ENCODE results near the gene FSTL4.

The FSTL4 gene

DNA sequence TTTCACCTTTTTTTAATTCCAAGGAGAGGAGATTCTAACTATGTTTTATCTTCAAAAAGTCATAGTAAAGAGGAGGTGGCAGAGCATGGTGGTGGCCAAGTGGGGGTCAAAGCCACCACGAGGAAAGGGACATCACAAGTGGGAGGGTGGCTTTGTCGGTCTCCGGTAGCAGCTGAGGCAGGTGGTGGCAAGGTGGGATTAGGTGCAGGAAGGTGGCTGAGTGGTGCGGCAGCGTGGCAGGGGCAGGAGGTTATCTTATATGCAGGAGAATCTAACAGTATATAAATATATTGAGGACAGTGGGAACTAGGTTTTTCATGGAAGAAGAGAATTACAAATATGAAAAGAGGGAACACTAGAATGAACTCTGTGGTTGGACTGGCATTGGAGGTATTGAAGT lies 196.8 kb downstream of the FSTL4 start:
- Mint-ChIP-seq H3K27me3 (ENCODE audit: low read depth) (peaks cover 34% of the 10 kb centered on the region), H3K27ac (no peak overlapping the region), H3K4me1 (ENCODE audit: low read depth) (no peaks in the 10 kb centered on the region)

DNA sequence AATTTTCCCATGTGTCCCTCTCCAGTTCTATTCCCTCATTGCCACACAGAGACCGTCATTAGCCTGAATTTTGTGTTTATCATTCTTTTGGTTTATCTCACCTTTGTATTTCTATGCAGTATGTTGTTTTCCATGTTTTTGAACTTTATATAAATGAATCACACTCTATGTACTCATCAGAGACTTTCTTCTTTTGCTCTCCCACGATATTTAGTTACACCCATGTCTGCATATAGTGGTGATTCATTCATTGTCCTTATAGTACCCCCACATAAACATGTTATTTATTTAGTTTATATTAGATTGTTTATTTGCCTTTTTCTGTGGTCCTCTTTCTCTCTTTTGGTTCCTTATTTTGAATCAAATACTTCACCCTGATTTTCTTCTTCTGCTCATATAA lies 199.7 kb downstream of the FSTL4 start:
- no peak for DNase-seq (ENCODE audit: low spot score)
- no peak overlapping the region for H3K27ac Mint-ChIP-seq
- no peak overlapping the region for H3K4me3 Mint-ChIP-seq
- peaks cover 37% of the 10 kb centered on the region for H3K27me3 Mint-ChIP-seq (ENCODE audit: low read depth)
- H3K4me1 Mint-ChIP-seq (ENCODE audit: low read depth), result no peaks in the 10 kb centered on the region
- no peaks in the 10 kb centered on the region for H3K36me3 Mint-ChIP-seq (ENCODE audit: low read depth)
- no peaks in the 10 kb centered on the region for H3K9me3 Mint-ChIP-seq

More for the DNA sequence above, 196.8 kb downstream of the FSTL4 start:
- H3K36me3 Mint-ChIP-seq (ENCODE audit: low read depth), result no peaks in the 10 kb centered on the region
- no peak overlapping the region for H3K4me3 Mint-ChIP-seq
- H3K9me3 Mint-ChIP-seq, result no peaks in the 10 kb centered on the region
- no peak for DNase-seq (ENCODE audit: low spot score)

DNA sequence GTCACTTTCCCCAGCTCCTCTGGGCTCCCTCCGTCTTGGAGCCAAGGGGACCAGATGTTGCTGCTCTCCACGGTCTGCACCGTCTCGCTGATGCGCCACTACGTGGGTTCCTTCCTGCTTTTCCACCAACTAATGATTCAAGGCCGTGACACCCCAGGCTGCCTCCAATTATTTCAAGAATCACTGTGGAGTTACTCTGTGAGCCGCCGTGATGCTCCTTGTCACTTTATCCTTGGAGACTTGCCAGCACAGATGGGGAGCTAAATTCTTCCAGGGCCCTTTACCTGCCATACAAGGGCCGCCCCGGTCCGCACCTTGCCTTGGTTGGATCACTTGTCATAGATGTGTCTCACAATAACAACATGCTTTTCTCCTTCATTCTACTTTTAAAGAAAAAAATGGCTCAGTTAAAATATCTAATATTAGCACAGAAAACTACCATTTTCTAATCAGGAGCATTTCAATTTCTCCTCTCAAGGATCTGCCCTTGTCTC lies 202.0 kb downstream of the FSTL4 start:
- Mint-ChIP-seq H3K27me3 (ENCODE audit: low read depth) (peaks cover 20% of the 10 kb centered on the region), H3K4me3 (no peak overlapping the region), H3K4me1 (ENCODE audit: low read depth) (no peaks in the 10 kb centered on the region), H3K9me3 (no peaks in the 10 kb centered on the region), H3K36me3 (ENCODE audit: low read depth) (no peaks in the 10 kb centered on the region), H3K27ac (no peak overlapping the region)
- DNase-seq (ENCODE audit: low spot score), result no peak

DNA sequence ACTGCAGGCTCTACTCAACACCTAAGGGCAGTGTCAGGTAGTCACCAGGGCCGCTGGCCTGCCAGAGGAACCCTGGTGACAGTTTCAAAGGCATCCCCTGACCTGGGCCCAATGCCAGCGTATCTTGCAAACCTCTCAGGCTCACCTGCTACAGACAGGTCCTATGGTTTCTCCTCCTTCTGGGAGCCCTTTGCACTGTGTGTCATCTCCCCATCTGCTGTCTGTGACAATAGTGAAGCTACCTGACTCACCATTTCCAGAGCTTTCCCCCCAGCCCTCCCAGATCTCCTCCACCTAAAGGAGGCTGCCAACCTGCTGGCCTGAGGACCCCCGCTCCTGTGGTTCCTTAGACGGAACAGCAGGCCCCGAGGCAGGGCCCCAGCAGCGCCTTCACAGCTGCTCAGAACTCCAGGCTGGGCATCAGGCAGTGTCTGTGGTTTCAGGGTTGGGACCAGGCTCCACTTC lies 203.1 kb downstream of the FSTL4 start:
- Mint-ChIP-seq H3K36me3 (ENCODE audit: low read depth) (no peaks in the 10 kb centered on the region), H3K4me3 (no peak overlapping the region), H3K4me1 (ENCODE audit: low read depth) (no peaks in the 10 kb centered on the region), H3K27me3 (ENCODE audit: low read depth) (peaks cover 16% of the 10 kb centered on the region), H3K9me3 (no peaks in the 10 kb centered on the region), H3K27ac (no peak overlapping the region)
- DNase-seq (ENCODE audit: low spot score), result no peak

DNA sequence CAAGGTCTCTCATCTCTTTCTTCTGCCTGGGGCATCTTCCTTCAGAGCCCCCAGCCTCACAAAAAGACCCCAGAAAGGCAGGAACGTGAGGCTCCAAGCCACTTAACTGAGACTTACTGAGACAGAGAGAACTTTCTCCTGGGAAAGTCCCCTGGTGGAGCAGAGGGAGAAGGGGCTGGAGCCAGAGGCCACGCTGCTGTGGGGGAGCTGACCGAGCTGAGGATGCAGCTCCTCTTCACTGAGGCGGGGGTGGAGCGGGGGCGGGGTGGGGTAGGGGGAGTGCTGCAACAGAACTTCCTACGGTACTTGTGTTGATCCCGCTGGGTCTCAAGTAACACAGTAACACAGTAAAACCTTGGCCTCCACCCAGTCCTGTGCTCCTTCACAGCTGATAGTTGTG lies 204.0 kb downstream of the FSTL4 start:
- H3K4me1 Mint-ChIP-seq (ENCODE audit: low read depth), result no peaks in the 10 kb centered on the region
- no peak overlapping the region for H3K4me3 Mint-ChIP-seq

DNA sequence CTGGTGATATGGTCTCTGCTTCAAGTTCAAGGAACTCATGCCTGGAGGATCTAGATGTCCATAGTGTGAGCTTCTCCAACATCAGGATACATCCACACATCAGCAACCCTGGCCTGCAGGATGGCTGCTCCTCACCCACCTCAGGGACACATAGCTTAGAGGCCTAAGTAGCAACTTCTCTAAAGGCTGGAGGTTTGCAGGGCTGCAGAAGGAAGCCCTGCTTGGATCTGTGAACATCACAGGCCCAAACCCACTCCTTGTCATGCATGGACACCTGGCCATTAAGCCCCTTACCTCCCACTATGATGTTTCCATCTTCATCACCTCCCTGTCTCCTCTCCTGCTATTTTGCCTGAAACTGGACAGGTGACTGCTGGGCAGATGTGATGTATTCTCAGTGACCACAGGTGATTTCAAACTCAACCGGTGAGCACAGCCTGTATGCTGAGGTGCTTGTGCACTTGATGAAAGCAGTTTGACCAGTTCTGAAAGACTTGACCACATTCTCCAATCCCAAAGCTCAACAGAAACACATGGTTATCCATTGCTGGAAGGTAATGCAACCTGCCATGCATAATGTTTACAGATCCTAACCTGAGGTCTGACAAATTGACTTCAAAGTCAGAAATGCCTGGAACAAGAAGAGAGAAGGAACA lies 205.2 kb downstream of the FSTL4 start:
- Mint-ChIP-seq H3K9me3 (no peaks in the 10 kb centered on the region), H3K27me3 (ENCODE audit: low read depth) (peaks cover 5% of the 10 kb centered on the region), H3K4me3 (no peak overlapping the region), H3K36me3 (ENCODE audit: low read depth) (no peaks in the 10 kb centered on the region), H3K27ac (no peak overlapping the region), H3K4me1 (ENCODE audit: low read depth) (no peaks in the 10 kb centered on the region)
- no peak for DNase-seq (ENCODE audit: low spot score)

More for the DNA sequence above, 204.0 kb downstream of the FSTL4 start:
- H3K36me3 Mint-ChIP-seq (ENCODE audit: low read depth), result no peaks in the 10 kb centered on the region
- H3K27ac Mint-ChIP-seq, result no peak overlapping the region
- H3K27me3 Mint-ChIP-seq (ENCODE audit: low read depth), result peaks cover 13% of the 10 kb centered on the region
- no peak for DNase-seq (ENCODE audit: low spot score)
- no peaks in the 10 kb centered on the region for H3K9me3 Mint-ChIP-seq

DNA sequence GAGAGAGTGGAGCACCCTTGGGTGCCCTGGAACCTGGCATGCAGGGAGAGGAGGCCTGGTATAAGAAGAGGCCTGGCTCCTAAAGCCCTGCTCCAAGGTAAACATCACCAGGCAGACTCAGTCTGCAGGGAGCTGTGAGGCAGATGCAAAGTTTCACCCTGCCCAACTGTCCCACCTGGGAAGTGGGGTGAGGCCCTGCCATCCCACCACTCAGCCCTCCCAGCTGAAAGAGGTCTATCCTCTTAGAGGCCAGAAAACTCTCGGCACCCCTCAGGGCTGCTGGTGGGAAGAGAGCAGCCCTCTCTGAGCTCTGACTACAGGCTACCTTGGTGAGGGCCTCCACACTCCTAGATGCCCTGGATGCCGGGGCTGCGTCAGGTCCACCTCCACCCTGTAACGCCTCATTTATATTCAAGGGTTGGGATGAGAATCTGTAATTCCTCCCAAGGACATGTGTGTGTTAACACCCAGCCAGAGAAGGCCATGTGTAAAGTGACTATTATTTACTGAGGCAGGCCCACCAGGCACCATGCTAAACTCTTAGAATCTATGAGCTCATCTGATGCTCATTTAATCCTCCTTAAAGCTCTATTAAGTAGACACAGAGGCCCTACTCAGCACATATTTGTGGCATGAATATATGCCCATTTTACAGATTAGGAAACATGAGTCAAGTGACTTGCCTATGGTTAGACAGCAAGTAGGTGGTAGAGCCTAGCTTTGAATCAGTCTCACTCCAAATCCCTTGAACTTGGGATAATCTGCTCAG lies 205.9 kb downstream of the FSTL4 start:
- no peaks in the 10 kb centered on the region for H3K36me3 Mint-ChIP-seq (ENCODE audit: low read depth)
- H3K4me1 Mint-ChIP-seq (ENCODE audit: low read depth), result no peaks in the 10 kb centered on the region
- DNase-seq (ENCODE audit: low spot score), result no peak
- H3K27ac Mint-ChIP-seq, result no peak overlapping the region
- H3K4me3 Mint-ChIP-seq, result no peak overlapping the region
- H3K9me3 Mint-ChIP-seq, result no peaks in the 10 kb centered on the region
- H3K27me3 Mint-ChIP-seq (ENCODE audit: low read depth), result peaks cover 5% of the 10 kb centered on the region

DNA sequence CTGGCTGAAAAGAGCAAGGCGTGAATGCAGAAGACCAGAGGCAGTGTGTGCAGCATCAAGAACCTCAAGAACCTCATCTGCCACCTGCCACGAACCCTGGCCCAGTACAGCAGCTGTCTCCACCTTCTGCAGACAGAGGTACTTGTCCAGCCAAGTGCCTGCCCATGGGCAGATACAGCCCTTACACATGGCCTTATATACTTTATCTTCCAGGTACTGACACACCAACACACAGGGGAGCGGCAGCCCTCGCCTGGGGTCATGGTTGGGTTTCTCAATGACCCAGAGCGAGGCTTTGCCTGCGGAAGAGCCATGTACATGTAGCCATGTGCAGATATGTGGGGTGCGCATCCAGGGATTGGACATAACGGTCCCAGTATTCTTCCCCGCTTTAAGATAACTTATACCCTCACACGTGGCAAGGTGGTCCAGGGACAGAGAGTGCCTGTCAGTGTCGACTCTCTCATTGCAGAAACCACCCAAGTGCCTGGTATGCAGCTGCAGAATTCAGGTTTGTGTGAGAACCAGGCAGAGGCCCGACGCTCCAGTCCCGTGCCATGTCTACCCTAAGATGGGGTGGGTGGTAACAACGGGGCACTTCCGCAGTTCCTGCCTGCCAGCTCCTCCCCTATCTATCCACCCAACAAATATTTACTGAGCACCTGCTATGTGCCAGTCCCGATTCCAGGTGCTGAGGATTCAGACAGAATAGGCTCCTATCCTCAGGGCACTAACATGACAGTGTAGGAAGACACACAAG lies 206.9 kb downstream of the FSTL4 start:
- no peak overlapping the region for H3K4me3 Mint-ChIP-seq
- H3K27ac Mint-ChIP-seq, result no peak overlapping the region
- H3K36me3 Mint-ChIP-seq (ENCODE audit: low read depth), result no peaks in the 10 kb centered on the region
- H3K27me3 Mint-ChIP-seq (ENCODE audit: low read depth), result peaks cover 4% of the 10 kb centered on the region
- no peaks in the 10 kb centered on the region for H3K4me1 Mint-ChIP-seq (ENCODE audit: low read depth)
- no peak for DNase-seq (ENCODE audit: low spot score)
- H3K9me3 Mint-ChIP-seq, result no peaks in the 10 kb centered on the region

DNA sequence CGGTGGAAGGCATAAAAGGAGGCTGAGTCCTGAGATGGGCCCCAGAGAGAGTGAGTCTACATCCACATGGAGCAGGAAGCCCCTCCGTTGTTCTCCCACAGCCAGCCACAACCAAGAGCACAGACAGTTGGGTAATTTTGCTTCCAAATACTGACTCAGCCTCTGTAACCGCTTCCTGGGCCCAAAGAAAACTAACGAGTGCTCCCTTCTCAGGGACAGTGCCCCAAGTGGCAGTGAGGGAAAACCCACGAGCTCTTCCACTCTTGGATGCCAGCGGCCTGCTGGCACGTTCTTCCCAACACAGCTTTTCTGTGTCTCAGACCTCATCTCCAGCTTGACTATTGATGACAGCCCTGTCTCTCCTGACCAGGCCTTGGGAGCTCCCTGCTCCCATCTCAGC lies 207.6 kb downstream of the FSTL4 start:
- Mint-ChIP-seq H3K4me3 (no peak overlapping the region), H3K27ac (no peak overlapping the region)

DNA sequence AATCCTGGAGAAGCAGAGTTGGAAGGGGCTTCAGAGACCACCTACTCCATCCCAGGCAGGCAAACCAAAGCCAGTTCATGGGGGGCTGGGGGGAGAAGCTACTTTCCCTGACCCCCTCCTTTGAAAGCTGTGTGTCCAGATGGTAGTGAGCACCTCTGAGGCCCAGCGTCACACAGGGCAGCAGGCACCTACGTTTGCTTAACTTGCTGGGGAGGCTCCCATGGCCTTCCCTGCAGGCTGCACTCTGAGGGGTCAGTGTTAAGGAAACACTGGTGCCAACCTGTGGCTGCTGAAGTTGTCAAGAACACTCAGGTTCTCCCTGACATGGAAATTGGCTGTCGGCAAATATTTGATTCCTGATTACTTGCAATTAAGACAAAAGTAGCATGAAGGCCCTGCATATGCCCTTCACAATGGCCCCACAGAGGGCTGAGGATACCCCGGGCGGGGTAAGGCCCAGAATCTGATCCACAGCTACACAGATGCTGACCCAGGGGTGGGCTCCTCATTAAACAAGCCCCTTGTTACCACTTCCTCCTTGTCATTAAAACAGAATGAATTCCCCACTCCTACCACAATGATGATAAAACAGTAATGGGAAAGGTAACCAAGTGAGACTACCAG lies 208.5 kb downstream of the FSTL4 start:
- DNase-seq (ENCODE audit: low spot score), result no peak
- H3K27me3 Mint-ChIP-seq (ENCODE audit: low read depth), result no peaks in the 10 kb centered on the region
- H3K27ac Mint-ChIP-seq, result no peak overlapping the region
- H3K36me3 Mint-ChIP-seq (ENCODE audit: low read depth), result no peaks in the 10 kb centered on the region
- H3K4me3 Mint-ChIP-seq, result no peak overlapping the region
- H3K9me3 Mint-ChIP-seq, result no peaks in the 10 kb centered on the region
- no peaks in the 10 kb centered on the region for H3K4me1 Mint-ChIP-seq (ENCODE audit: low read depth)

More for the DNA sequence above, 207.6 kb downstream of the FSTL4 start:
- H3K9me3 Mint-ChIP-seq, result no peaks in the 10 kb centered on the region
- no peaks in the 10 kb centered on the region for H3K4me1 Mint-ChIP-seq (ENCODE audit: low read depth)
- H3K27me3 Mint-ChIP-seq (ENCODE audit: low read depth), result no peaks in the 10 kb centered on the region
- H3K36me3 Mint-ChIP-seq (ENCODE audit: low read depth), result no peaks in the 10 kb centered on the region
- no peak for DNase-seq (ENCODE audit: low spot score)

DNA sequence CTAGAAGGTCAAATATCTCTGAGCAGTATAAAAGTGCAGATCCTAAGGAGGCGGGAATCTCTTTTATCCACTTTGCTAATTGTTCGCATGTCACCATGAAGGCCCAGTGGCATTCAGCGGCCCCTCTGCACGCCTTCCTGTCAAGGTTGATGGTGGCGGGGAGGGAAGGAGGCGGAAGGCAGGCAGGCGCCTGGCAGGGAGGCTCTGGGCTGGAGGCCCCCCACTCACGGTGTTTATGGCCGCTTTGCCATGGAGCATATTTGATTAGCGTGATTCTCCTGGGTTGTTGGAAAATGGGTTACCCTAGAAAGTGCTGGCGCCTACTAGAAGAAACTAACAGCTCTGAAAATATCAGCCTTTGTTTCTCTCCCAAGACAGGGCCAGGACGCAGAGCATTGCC lies 209.6 kb downstream of the FSTL4 start:
- no peaks in the 10 kb centered on the region for H3K36me3 Mint-ChIP-seq (ENCODE audit: low read depth)
- no peak overlapping the region for H3K27ac Mint-ChIP-seq
- no peak for DNase-seq (ENCODE audit: low spot score)
- H3K4me1 Mint-ChIP-seq (ENCODE audit: low read depth), result peaks cover 2% of the 10 kb centered on the region
- no peaks in the 10 kb centered on the region for H3K9me3 Mint-ChIP-seq
- no peaks in the 10 kb centered on the region for H3K27me3 Mint-ChIP-seq (ENCODE audit: low read depth)
- H3K4me3 Mint-ChIP-seq, result no peak overlapping the region

DNA sequence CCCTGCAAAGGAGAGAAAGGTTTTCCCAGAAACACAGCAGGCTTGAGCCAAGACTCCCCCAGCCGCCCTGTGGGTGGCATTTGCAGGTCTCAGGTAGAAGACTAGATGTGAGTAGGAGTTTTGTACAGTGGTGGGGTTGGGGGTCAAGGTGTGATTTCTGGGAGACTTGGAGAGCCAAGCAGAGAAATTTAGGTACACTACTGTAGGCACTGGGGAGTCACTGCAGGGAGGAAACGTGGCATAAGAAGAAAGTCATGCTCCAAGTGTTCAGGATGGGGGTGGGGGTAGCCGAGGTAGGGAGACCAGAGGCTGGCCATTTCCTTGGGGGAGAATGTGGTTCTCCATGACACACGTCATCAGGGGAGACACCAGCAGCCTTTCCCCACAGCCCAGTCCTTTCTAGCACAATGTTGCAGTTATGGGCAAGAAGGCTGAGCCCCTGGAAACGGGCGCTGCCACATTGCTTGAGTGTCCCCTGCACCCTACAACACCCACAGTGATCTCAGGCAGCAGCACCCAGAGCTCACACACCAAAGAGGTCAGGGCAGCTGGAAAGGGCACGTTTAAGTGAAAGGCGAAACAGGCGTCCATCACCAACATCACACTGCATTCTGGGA lies 210.5 kb downstream of the FSTL4 start:
- Mint-ChIP-seq H3K4me1 (ENCODE audit: low read depth) (peaks cover 2% of the 10 kb centered on the region), H3K9me3 (no peaks in the 10 kb centered on the region), H3K27me3 (ENCODE audit: low read depth) (no peaks in the 10 kb centered on the region), H3K27ac (no peak overlapping the region), H3K36me3 (ENCODE audit: low read depth) (no peaks in the 10 kb centered on the region), H3K4me3 (no peak overlapping the region)
- DNase-seq (ENCODE audit: low spot score), result no peak

DNA sequence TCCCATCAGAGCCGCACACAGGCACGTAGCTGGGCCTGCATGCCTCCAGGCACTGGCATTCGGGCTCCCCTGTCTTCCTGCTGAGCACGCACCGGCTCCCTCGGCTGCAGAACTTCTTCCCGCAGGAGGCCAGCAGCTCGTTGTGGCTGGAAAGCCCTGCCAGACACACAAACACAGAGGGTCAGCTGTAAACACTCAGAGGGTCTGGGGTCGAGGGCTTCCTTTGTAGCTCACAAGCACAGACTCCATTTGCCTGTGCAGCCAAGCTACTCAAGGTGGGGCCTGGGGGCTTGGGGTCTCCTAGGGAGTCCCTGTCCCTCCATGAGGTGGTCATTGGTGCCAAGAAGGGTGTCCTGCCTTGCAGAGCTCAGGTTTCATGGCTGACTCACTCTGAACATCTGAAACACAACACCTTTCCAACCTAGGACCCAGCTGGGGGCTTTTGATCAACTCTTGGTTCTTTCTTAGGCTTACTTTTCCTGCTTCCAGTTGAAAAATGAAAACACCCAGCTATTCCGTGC lies 211.4 kb downstream of the FSTL4 start:
- DNase-seq (ENCODE audit: low spot score), result no peak
- no peak overlapping the region for H3K4me3 Mint-ChIP-seq
- H3K27ac Mint-ChIP-seq, result no peak overlapping the region
- H3K27me3 Mint-ChIP-seq (ENCODE audit: low read depth), result no peaks in the 10 kb centered on the region
- no peaks in the 10 kb centered on the region for H3K9me3 Mint-ChIP-seq
- H3K4me1 Mint-ChIP-seq (ENCODE audit: low read depth), result peaks cover 4% of the 10 kb centered on the region
- H3K36me3 Mint-ChIP-seq (ENCODE audit: low read depth), result no peaks in the 10 kb centered on the region

All from T-helper 2 cell treated with Interferon-gamma antibody and Interleukin-4, amounts not matched to agents 5 μg/mL and 100 μg/mL, for 36 hours (primary cell).